WTC11 (cell line): Measurements from ENCODE around the gene GLI2. TPM values are rescaled to one million over a fixed set of nuclear protein-coding genes. Genes with fewer than 3 reads are reported as not detected.

Experiments used
- ATAC-seq: fragments of 200-7000 bp; cut with Tn5 transposase; 2 replicates; pipeline ENCODE4 v1.10.0; 2021; ENCODE audit warnings: mild to moderate bottlenecking, moderate library complexity
- CTCF ChIA-PET: fragments of 300-600 bp; sonication (Branson Sonifier 250); formaldehyde crosslinking; loops from one replicate; lab custom pipeline; 2021; ENCODE audit warnings: antibody characterized with exemption; lab: Charles Lee
- POLR2A ChIA-PET: fragments of 350-600 bp; sonication (Branson Sonifier 250); formaldehyde crosslinking; loops from one replicate; lab custom pipeline; 2021; ENCODE audit warnings: antibody characterized with exemption; lab: Charles Lee
- DNase-seq: peaks from one replicate; pipeline ENCODE4 v3.0.0; 2021; ENCODE audit warnings: low spot score
- H3K27ac Mint-ChIP-seq: 2 replicates; pipeline ENCODE4 v1.8.0; 2021; ENCODE audit warnings: mixed read lengths
- H3K27me3 Mint-ChIP-seq: 2 replicates; pipeline ENCODE4 v1.8.0; 2021; ENCODE audit warnings: low read depth, mild to moderate bottlenecking, moderate library complexity, mixed read lengths
- H3K36me3 Mint-ChIP-seq: 2 replicates; pipeline ENCODE4 v1.8.0; 2021; ENCODE audit warnings: mixed read lengths
- H3K4me1 Mint-ChIP-seq: 2 replicates; pipeline ENCODE4 v1.8.0; 2022; ENCODE audit warnings: mixed read lengths
- H3K4me3 Mint-ChIP-seq: 2 replicates; pipeline ENCODE4 v1.8.0; 2021; ENCODE audit warnings: mild to moderate bottlenecking, moderate library complexity, mixed read lengths
- H3K9me3 Mint-ChIP-seq: 2 replicates; pipeline ENCODE4 v1.8.0; 2021; ENCODE audit warnings: mixed read lengths
- ETV6 ChIP-seq: sonication (generic); formaldehyde crosslinking; IDR thresholded peaks from 2 replicates; pipeline ENCODE4 v1.8.1; 2022; ENCODE audit warnings: mild to moderate bottlenecking, missing genetic modification reagents
- IRF2 ChIP-seq: sonication (generic); formaldehyde crosslinking; IDR thresholded peaks from 2 replicates; pipeline ENCODE4 v1.8.0; 2022; ENCODE audit warnings: low read depth, missing genetic modification reagents, borderline replicate concordance
- SMAD3 ChIP-seq: sonication (generic); formaldehyde crosslinking; IDR thresholded peaks from 2 replicates; pipeline ENCODE4 v1.8.0; 2022; ENCODE audit warnings: missing genetic modification reagents, mild to moderate bottlenecking, borderline replicate concordance
- SOX15 ChIP-seq: fragments of 250-450 bp; sonication (Bioruptor Pico); IDR thresholded peaks from 2 replicates; pipeline ENCODE4 v1.9.0; 2021; ENCODE audit warnings: mild to moderate bottlenecking
- SP1 ChIP-seq: sonication (generic); formaldehyde crosslinking; conservative IDR thresholded peaks from 2 replicates; pipeline ENCODE4 v1.8.1; 2022; ENCODE audit warnings: missing genetic modification reagents
- TP53 ChIP-seq: sonication (generic); formaldehyde crosslinking; IDR thresholded peaks from 2 replicates; pipeline ENCODE4 v1.8.1; 2023; ENCODE audit warnings: mild to moderate bottlenecking, missing genetic modification reagents
- ZBTB21 ChIP-seq: sonication (generic); formaldehyde crosslinking; IDR thresholded peaks from 2 replicates; pipeline ENCODE4 v1.8.1; 2023; ENCODE audit warnings: mild to moderate bottlenecking, missing genetic modification reagents, borderline replicate concordance
- ZNF121 ChIP-seq: sonication (generic); formaldehyde crosslinking; IDR thresholded peaks from 2 replicates; pipeline ENCODE4 v1.8.0; 2023; ENCODE audit warnings: missing genetic modification reagents
- ZNF138 ChIP-seq: sonication (generic); formaldehyde crosslinking; conservative IDR thresholded peaks from 2 replicates; pipeline ENCODE4 v1.8.1; 2022; ENCODE audit warnings: mild to moderate bottlenecking, moderate library complexity, missing genetic modification reagents
- ZNF232 ChIP-seq: sonication (generic); formaldehyde crosslinking; IDR thresholded peaks from 2 replicates; pipeline ENCODE4 v1.8.0; 2022; ENCODE audit warnings: mild to moderate bottlenecking, missing genetic modification reagents
- ZNF263 ChIP-seq: sonication (generic); formaldehyde crosslinking; IDR thresholded peaks from 2 replicates; pipeline ENCODE4 v1.8.1; 2022; ENCODE audit warnings: low read depth, mild to moderate bottlenecking, moderate library complexity, missing genetic modification reagents
- ZNF671 ChIP-seq: fragments of 250-450 bp; sonication (Bioruptor Pico); IDR thresholded peaks from 2 replicates; pipeline ENCODE4 v1.8.0; 2021; ENCODE audit warnings: mild to moderate bottlenecking
- total RNA-seq: library from RNA; stranded (reverse); gene quantifications from 3 replicates; pipeline ENCODE4 v1.2.3, GENCODE V29; 2021
- TF ChIP-seq, protein P1 (sequence below): sonication (generic); formaldehyde crosslinking; IDR thresholded peaks from 2 replicates; pipeline ENCODE4 v1.8.1; 2023; ENCODE audit warnings: mild to moderate bottlenecking, moderate library complexity, missing genetic modification reagents
- TF ChIP-seq, protein P2 (sequence below): fragments of 250-450 bp; sonication (Bioruptor Pico); conservative IDR thresholded peaks from 2 replicates; pipeline ENCODE4 v1.9.0; 2021; ENCODE audit warnings: mild to moderate bottlenecking
- TF ChIP-seq, protein P3 (sequence below): sonication (generic); formaldehyde crosslinking; IDR thresholded peaks from 2 replicates; pipeline ENCODE4 v1.8.1; 2022; ENCODE audit warnings: low read depth, mild to moderate bottlenecking, moderate library complexity, missing genetic modification reagents, borderline replicate concordance
- TF ChIP-seq, protein P4 (sequence below): sonication (generic); formaldehyde crosslinking; IDR thresholded peaks from 2 replicates; pipeline ENCODE4 v1.8.0; 2023; ENCODE audit warnings: mild to moderate bottlenecking, missing genetic modification reagents
- TF ChIP-seq, protein P5 (sequence below): fragments of 250-450 bp; sonication (Bioruptor Pico); IDR thresholded peaks from 2 replicates; pipeline ENCODE4 v1.8.0; 2021; ENCODE audit warnings: mild to moderate bottlenecking
- TF ChIP-seq, protein P6 (sequence below): sonication (generic); formaldehyde crosslinking; IDR thresholded peaks from 2 replicates; pipeline ENCODE4 v1.8.1; 2023; ENCODE audit warnings: mild to moderate bottlenecking, missing genetic modification reagents, moderate library complexity

The GLI2 gene
- total RNA-seq, 1 experiment from 2014 or later = 60.9 TPM

DNA sequence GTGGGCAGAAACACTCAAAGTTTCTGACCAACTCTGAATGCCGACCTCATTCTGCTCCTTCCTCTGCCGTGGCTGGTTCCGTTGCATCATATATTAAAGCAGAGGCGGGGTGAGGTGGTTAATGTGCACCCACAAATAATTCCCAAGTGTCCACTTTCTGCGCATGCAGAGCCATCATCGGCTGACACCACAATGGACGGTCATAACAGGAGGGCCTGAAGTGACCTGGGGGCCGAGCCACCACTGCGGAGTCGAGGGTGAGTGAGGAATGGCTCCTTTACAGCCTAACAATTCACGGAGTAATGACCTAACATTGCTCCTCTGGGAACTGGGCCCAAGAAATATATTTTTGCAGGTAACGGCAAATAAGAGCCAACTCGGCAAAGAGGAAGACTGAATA is 32.9 kb upstream of the GLI2 start:
- no peak overlapping the region for H3K4me3 Mint-ChIP-seq
- no peaks in the 10 kb centered on the region for H3K9me3 Mint-ChIP-seq
- CTCF ChIA-PET = no interaction called here
- DNase-seq (no peak), ATAC-seq (no peak)
- H3K27ac Mint-ChIP-seq = no peak overlapping the region
- H3K4me1 Mint-ChIP-seq = peaks cover 64% of the 10 kb centered on the region
- POLR2A ChIA-PET = no interaction called here
- H3K36me3 Mint-ChIP-seq = no peaks in the 10 kb centered on the region
- H3K27me3 Mint-ChIP-seq = peaks cover 47% of the 10 kb centered on the region
- TF ChIP-seq ETV6 (CRISPR knock-in tag) = no peak
- no peak for TF ChIP-seq IRF2 (CRISPR knock-in tag)
- no peak for TF ChIP-seq ZNF121 (CRISPR knock-in tag)
- TF ChIP-seq, protein P1, sequence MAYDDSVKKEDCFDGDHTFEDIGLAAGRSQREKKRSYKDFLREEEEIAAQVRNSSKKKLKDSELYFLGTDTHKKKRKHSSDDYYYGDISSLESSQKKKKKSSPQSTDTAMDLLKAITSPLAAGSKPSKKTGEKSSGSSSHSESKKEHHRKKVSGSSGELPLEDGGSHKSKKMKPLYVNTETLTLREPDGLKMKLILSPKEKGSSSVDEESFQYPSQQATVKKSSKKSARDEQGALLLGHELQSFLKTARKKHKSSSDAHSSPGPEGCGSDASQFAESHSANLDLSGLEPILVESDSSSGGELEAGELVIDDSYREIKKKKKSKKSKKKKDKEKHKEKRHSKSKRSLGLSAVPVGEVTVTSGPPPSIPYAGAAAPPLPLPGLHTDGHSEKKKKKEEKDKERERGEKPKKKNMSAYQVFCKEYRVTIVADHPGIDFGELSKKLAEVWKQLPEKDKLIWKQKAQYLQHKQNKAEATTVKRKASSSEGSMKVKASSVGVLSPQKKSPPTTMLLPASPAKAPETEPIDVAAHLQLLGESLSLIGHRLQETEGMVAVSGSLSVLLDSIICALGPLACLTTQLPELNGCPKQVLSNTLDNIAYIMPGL (CRISPR knock-in tag) = no peak
- no peak for TF ChIP-seq SP1 (CRISPR knock-in tag)
- TF ChIP-seq ZNF232 = no peak
- TF ChIP-seq ZNF138 = no peak
- TF ChIP-seq, protein P2, sequence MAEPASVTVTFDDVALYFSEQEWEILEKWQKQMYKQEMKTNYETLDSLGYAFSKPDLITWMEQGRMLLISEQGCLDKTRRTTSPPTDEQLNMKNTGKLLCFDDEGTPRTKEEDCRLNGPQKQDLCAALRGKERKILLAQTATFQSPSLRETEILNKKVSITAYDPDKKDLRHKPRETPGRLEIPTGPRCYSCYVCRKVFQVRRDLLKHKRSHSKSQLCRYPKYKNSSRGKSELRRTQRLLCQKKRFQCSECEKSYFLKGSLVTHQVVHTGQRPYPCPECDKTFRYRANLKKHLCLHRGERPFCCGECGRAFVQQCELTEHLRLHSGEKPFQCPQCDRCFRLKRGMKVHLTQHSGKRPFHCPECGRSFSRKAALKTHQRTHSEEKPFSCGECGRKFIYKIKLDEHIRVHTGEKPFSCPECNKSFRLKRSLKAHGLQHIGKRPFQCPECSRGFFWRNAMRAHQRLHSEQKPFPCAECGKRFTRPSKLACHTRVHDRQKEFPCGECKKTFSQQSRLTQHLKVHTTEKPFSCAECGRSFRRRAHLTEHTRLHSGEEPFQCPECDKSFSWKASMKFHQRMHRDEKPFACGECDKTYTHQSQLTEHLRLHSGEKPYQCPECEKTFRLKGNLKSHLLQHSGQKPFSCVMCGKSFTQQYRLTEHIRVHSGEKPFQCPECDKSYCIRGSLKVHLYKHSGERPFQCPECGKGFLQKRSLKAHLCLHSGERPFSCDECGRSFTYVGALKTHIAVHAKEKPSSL (CRISPR knock-in tag) = no peak
- TF ChIP-seq SOX15 (CRISPR knock-in tag) = no peak
- TF ChIP-seq, protein P3, sequence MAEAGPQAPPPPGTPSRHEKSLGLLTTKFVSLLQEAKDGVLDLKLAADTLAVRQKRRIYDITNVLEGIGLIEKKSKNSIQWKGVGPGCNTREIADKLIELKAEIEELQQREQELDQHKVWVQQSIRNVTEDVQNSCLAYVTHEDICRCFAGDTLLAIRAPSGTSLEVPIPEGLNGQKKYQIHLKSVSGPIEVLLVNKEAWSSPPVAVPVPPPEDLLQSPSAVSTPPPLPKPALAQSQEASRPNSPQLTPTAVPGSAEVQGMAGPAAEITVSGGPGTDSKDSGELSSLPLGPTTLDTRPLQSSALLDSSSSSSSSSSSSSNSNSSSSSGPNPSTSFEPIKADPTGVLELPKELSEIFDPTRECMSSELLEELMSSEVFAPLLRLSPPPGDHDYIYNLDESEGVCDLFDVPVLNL = no peak

DNA sequence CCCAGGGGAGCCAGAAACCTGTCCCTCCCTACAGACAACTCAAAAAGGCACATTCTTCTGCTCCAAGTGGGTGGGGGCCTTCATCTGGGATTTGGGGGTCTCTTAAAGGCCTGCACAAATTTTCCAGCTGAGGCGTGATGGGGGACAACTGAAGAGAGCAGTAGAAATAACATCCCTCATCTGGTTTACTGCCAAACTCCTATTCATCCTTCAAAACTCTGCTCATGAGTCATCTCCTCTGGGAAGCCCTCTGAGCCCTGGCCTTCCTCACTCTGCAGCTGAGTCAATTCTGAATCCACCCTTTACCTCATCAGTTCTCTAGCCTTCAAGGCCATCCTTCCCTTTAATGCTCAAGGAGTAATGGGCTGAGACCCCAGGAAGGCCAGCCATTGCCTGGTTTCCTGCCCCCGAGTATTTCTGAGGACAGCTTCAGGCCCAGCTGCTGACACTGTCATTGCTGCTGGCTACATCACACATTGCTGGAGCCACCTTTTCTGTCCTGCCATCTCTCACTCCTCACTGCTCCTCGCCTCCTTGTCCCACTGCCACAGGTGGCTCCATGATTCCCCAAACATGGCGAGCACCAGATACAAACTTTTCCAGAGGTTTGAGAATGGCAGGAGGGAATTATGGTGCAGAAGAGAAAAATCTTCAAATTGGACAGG is 32.2 kb upstream of the GLI2 start:
- no peak for DNase-seq
- Mint-ChIP-seq H3K4me1 (peaks cover 68% of the 10 kb centered on the region), H3K27me3 (peaks cover 52% of the 10 kb centered on the region)

More for the DNA sequence above, 32.2 kb upstream of the GLI2 start:
- ATAC-seq = no peak
- no peak overlapping the region for H3K27ac Mint-ChIP-seq
- no peak overlapping the region for H3K4me3 Mint-ChIP-seq
- CTCF ChIA-PET = interaction anchor here (1.0 to 1.3 kb wide), 2 partner anchors 8 to 33 kb away, joined by 3 read pairs; no protein-coding TSS in a partner anchor
- no peaks in the 10 kb centered on the region for H3K9me3 Mint-ChIP-seq
- no peaks in the 10 kb centered on the region for H3K36me3 Mint-ChIP-seq
- TF ChIP-seq TP53 (CRISPR knock-in tag) (no peak), ZNF263 (no peak), ZNF671 (CRISPR knock-in tag) (no peak), IRF2 (CRISPR knock-in tag) (no peak), SP1 (CRISPR knock-in tag) (no peak), ZNF232 (no peak), SMAD3 (no peak), ZBTB21 (CRISPR knock-in tag) (no peak)
- TF ChIP-seq, protein P4, sequence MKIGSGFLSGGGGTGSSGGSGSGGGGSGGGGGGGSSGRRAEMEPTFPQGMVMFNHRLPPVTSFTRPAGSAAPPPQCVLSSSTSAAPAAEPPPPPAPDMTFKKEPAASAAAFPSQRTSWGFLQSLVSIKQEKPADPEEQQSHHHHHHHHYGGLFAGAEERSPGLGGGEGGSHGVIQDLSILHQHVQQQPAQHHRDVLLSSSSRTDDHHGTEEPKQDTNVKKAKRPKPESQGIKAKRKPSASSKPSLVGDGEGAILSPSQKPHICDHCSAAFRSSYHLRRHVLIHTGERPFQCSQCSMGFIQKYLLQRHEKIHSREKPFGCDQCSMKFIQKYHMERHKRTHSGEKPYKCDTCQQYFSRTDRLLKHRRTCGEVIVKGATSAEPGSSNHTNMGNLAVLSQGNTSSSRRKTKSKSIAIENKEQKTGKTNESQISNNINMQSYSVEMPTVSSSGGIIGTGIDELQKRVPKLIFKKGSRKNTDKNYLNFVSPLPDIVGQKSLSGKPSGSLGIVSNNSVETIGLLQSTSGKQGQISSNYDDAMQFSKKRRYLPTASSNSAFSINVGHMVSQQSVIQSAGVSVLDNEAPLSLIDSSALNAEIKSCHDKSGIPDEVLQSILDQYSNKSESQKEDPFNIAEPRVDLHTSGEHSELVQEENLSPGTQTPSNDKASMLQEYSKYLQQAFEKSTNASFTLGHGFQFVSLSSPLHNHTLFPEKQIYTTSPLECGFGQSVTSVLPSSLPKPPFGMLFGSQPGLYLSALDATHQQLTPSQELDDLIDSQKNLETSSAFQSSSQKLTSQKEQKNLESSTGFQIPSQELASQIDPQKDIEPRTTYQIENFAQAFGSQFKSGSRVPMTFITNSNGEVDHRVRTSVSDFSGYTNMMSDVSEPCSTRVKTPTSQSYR (CRISPR knock-in tag) = no peak
- TF ChIP-seq, protein P5, sequence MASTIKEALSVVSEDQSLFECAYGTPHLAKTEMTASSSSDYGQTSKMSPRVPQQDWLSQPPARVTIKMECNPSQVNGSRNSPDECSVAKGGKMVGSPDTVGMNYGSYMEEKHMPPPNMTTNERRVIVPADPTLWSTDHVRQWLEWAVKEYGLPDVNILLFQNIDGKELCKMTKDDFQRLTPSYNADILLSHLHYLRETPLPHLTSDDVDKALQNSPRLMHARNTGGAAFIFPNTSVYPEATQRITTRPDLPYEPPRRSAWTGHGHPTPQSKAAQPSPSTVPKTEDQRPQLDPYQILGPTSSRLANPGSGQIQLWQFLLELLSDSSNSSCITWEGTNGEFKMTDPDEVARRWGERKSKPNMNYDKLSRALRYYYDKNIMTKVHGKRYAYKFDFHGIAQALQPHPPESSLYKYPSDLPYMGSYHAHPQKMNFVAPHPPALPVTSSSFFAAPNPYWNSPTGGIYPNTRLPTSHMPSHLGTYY = no peak
- TF ChIP-seq, protein P6, sequence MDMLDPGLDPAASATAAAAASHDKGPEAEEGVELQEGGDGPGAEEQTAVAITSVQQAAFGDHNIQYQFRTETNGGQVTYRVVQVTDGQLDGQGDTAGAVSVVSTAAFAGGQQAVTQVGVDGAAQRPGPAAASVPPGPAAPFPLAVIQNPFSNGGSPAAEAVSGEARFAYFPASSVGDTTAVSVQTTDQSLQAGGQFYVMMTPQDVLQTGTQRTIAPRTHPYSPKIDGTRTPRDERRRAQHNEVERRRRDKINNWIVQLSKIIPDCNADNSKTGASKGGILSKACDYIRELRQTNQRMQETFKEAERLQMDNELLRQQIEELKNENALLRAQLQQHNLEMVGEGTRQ (CRISPR knock-in tag) = no peak
- TF ChIP-seq, protein P1 (CRISPR knock-in tag) = no peak
- TF ChIP-seq, all 79 proteins: peak for 0
- POLR2A ChIA-PET = no interaction called here
